Sigmoid colon (tissue), 7 donors: ENCODE measurements around the gene CHAF1B. TPM values are rescaled to one million over a fixed set of nuclear protein-coding genes. Genes with fewer than 3 reads are reported as not detected.

Experiments
- DNase-seq: peaks from one replicate; pipeline ENCODE4 v3.0.0-alpha.2; 2019
- H3K27ac ChIP-seq, 4 donors: fragments of 200-600 bp; sonication (generic); one replicate each; pipeline ENCODE4 v1.5.1; 2016 to 2019; ENCODE audit warnings: mild to moderate bottlenecking in 1 of 4
- H3K27me3 ChIP-seq, 3 donors: fragments of 200-600 bp; sonication (generic); one replicate each; pipeline ENCODE4 v1.5.1; 2019; ENCODE audit warnings: mild to moderate bottlenecking in 1 of 3
- H3K36me3 ChIP-seq, 4 donors: fragments of 200-600 bp; sonication (generic); one replicate each; pipeline ENCODE4 v1.5.1; 2016 to 2019
- H3K4me1 ChIP-seq, 4 donors: fragments of 200-600 bp; sonication (generic); one replicate each; pipeline ENCODE4 v1.5.1; 2017 to 2019
- H3K4me3 ChIP-seq, 4 donors: fragments of 200-600 bp; sonication (generic); one replicate each; pipeline ENCODE4 v1.5.1; 2017 to 2019; ENCODE audit warnings: mild to moderate bottlenecking in 2 of 4, moderate library complexity in 1 of 4
- H3K9me3 ChIP-seq, 4 donors: fragments of 200-600 bp in 3 of 4; sonication (generic) in 3 of 4; one replicate each; pipeline versions ENCODE4 v1.5.1 to v1.6.1; 2013 to 2019
- EP300 ChIP-seq, 4 donors: sonication (generic); formaldehyde crosslinking; IDR thresholded peaks; one replicate each; pipeline ENCODE4 v1.6.1; 2017; ENCODE audit warnings: antibody characterized with exemption in 4 of 4
- POLR2A ChIP-seq, 2 donors: fragments of 450-650 bp; IDR thresholded peaks; one replicate each; pipeline ENCODE4 v1.6.1; 2016; ENCODE audit warnings: antibody characterized with exemption in 2 of 2, mild to moderate bottlenecking in 2 of 2, moderate library complexity in 2 of 2
- POLR2AphosphoS5 ChIP-seq, 4 donors: sonication (generic); formaldehyde crosslinking; IDR thresholded peaks; one replicate each; pipeline ENCODE4 v1.6.1; 2017; ENCODE audit warnings: antibody characterized with exemption in 4 of 4
- WGBS, 2 donors: extraction: QIAGEN DNeasy Blood & Tissue Kit; methylation state at CpG; one replicate each; pipeline ENCODE4 v1.1.7; 2013; 5-methylcytosine and 5-hydroxymethylcytosine counted together
- intact Hi-C: fragments of 100-400 bp; cut with DNase I; formaldehyde crosslinking; loops from one replicate; pipeline ENCODE4 v1.15.1; 2023
- polyA plus RNA-seq, 3 donors: library from polyadenylated mRNA; stranded (reverse); fragments of 200-250 nt; gene quantifications; one replicate each; pipeline ENCODE4 v1.2.3, GENCODE V29; 2013
- total RNA-seq, 4 donors: library from RNA; depleted of rRNA; stranded (reverse); fragments of >200 nt; gene quantifications; one replicate each; pipeline ENCODE4 v1.1.0, GENCODE V29; 2016
- TF ChIP-seq, protein P1 (sequence below), 4 experiments: fragments of 450-650 bp in 3 of 4; fragments of 200-600 bp in 1 of 4; IDR thresholded peaks; one replicate each; pipeline ENCODE4 v1.5.1; 2016 to 2019; ENCODE audit warnings: antibody characterized with exemption in 4 of 4, mild to moderate bottlenecking in 3 of 4, moderate library complexity in 2 of 4
- donor health status: healthy with polysubstance abuse.
- donor health status: Bipolar disorder and iron deficiency.
- donor health status: healthy.

CHAF1B gene
- total and polyA plus RNA-seq, 7 donors = 0.36 to 3.5 (median 0.66) TPM

DNA sequence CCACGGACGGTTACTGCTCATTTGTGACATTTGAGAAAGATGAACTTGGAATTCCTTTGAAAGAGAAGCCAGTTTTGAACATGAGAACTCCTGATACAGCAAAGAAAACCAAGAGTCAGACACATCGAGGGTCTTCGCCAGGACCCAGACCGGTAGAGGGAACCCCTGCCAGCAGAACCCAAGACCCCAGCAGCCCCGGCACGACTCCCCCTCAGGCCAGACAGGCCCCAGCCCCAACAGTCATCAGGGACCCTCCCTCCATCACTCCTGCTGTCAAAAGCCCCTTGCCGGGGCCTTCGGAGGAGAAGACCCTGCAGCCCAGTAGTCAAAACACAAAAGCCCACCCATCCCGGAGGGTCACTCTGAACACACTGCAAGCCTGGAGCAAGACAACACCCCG, 27.7 kb downstream of the CHAF1B start:
- H3K36me3 ChIP-seq = peaks cover 0 to 13% (median 0%) of the 10 kb centered on the region in 4 donors
- no peaks in the 10 kb centered on the region for H3K4me1 ChIP-seq
- DNase-seq = no peak
- WGBS, 2 donors = 95% methylated on average over 11 of the region's 11 CpGs
- TF ChIP-seq EP300 (IDR thresholded peaks at IDR 0.05) = no peak
- TF ChIP-seq, protein P1, sequence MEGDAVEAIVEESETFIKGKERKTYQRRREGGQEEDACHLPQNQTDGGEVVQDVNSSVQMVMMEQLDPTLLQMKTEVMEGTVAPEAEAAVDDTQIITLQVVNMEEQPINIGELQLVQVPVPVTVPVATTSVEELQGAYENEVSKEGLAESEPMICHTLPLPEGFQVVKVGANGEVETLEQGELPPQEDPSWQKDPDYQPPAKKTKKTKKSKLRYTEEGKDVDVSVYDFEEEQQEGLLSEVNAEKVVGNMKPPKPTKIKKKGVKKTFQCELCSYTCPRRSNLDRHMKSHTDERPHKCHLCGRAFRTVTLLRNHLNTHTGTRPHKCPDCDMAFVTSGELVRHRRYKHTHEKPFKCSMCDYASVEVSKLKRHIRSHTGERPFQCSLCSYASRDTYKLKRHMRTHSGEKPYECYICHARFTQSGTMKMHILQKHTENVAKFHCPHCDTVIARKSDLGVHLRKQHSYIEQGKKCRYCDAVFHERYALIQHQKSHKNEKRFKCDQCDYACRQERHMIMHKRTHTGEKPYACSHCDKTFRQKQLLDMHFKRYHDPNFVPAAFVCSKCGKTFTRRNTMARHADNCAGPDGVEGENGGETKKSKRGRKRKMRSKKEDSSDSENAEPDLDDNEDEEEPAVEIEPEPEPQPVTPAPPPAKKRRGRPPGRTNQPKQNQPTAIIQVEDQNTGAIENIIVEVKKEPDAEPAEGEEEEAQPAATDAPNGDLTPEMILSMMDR (IDR thresholded peaks at IDR 0.05) = no peak
- TF ChIP-seq POLR2AphosphoS5 (IDR thresholded peaks at IDR 0.05) = no peak
- TF ChIP-seq POLR2A (IDR thresholded peaks at IDR 0.05) = no peak
- H3K4me3 ChIP-seq = no peak overlapping the region
- intact Hi-C loops = no loop called here
- H3K9me3 ChIP-seq = no peaks in the 10 kb centered on the region
- H3K27me3 ChIP-seq = no peaks in the 10 kb centered on the region
- H3K27ac ChIP-seq = no peak overlapping the region

DNA sequence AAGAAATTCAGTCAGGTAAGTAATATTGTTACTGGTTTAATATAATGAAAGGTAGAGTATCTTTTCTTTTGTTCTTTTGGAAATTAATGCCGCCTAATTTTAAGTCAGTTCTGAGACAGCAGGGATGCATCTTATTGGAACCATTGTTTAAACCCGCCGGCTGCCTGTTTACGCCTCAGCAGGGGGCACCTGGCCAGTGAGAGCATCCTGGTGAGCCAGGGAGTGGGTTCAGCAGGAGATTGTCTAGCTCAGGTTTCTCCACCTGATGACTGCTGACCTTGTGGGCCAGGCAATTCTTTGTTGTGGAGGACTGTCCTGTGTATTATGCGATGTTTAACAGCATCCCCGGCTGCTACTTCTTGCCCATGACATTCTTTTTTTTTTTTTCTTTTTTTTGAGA, 30.2 kb downstream of the CHAF1B start:
- H3K4me3 ChIP-seq = no peak overlapping the region
- WGBS, 2 donors = 94 to 96% methylated on average over 6 of the region's 6 CpGs
- H3K9me3 ChIP-seq = no peaks in the 10 kb centered on the region
- no peaks in the 10 kb centered on the region for H3K4me1 ChIP-seq
- TF ChIP-seq POLR2A (IDR thresholded peaks at IDR 0.05) = no peak
- TF ChIP-seq EP300 (IDR thresholded peaks at IDR 0.05) = no peak
- TF ChIP-seq POLR2AphosphoS5 (IDR thresholded peaks at IDR 0.05) = no peak
- TF ChIP-seq, protein P1 (IDR thresholded peaks at IDR 0.05) = no peak
- intact Hi-C loops = no loop called here
- no peaks in the 10 kb centered on the region for H3K27me3 ChIP-seq
- peaks cover 0 to 13% (median 0%) of the 10 kb centered on the region in 4 donors for H3K36me3 ChIP-seq
- no peak overlapping the region for H3K27ac ChIP-seq
- no peak for DNase-seq

- TF ChIP-seq EP300 (IDR thresholded peaks at IDR 0.05) = no peak
- TF ChIP-seq, protein P1 (IDR thresholded peaks at IDR 0.05) = no peak
- no peak for TF ChIP-seq POLR2A (IDR thresholded peaks at IDR 0.05)
- no peak for TF ChIP-seq POLR2AphosphoS5 (IDR thresholded peaks at IDR 0.05)
- Histone ChIP-seq H3K9me3 (no peaks in the 10 kb centered on the region), H3K4me1 (no peaks in the 10 kb centered on the region), H3K27ac (no peak overlapping the region), H3K4me3 (no peak overlapping the region), H3K36me3 (peaks cover 0 to 7% (median 0%) of the 10 kb centered on the region in 4 donors), H3K27me3 (no peaks in the 10 kb centered on the region)
- DNase-seq = no peak
- WGBS, 2 donors = 90% methylated on average over 14 of the region's 14 CpGs
- intact Hi-C loops = no loop called here
These were observed 34.0 kb downstream of the CHAF1B start for GRCh38 chr21:36419241-36419640.

GRCh38 chr21:36419996-36420395, 34.8 kb downstream of the CHAF1B start:
- peak; percentile 86 for DNase-seq
- Histone ChIP-seq H3K4me1 (no peaks in the 10 kb centered on the region), H3K9me3 (no peaks in the 10 kb centered on the region), H3K27me3 (no peaks in the 10 kb centered on the region), H3K27ac (no peak overlapping the region), H3K36me3 (peaks cover 0 to 7% (median 0%) of the 10 kb centered on the region in 4 donors), H3K4me3 (no peak overlapping the region)
- 7 to 34% methylated on average over 8 of the region's 8 CpGs for WGBS, 2 donors
- no peak for TF ChIP-seq EP300 (IDR thresholded peaks at IDR 0.05)
- TF ChIP-seq, protein P1 (IDR thresholded peaks at IDR 0.05) = peak in 2 of 4 experiments; percentile 54 to 66
- intact Hi-C loops = loop anchor here (10.0 kb wide), 1 partner anchor 505 kb away; no protein-coding TSS in a partner anchor
